Sigmoid colon (tissue), 7 donors: ENCODE data around the gene GAB4. TPM values are rescaled to one million over a fixed set of nuclear protein-coding genes. Genes with fewer than 3 reads are reported as not detected.

Experiments used
- DNase-seq: peaks from one replicate; pipeline ENCODE4 v3.0.0-alpha.2; 2019
- H3K27ac ChIP-seq, 4 donors: fragments of 200-600 bp; sonication (generic); one replicate each; pipeline ENCODE4 v1.5.1; 2016 to 2019; ENCODE audit warnings: mild to moderate bottlenecking in 1 of 4
- H3K27me3 ChIP-seq, 3 donors: fragments of 200-600 bp; sonication (generic); one replicate each; pipeline ENCODE4 v1.5.1; 2019; ENCODE audit warnings: mild to moderate bottlenecking in 1 of 3
- H3K36me3 ChIP-seq, 4 donors: fragments of 200-600 bp; sonication (generic); one replicate each; pipeline ENCODE4 v1.5.1; 2016 to 2019
- H3K4me1 ChIP-seq, 4 donors: fragments of 200-600 bp; sonication (generic); one replicate each; pipeline ENCODE4 v1.5.1; 2017 to 2019
- H3K4me3 ChIP-seq, 4 donors: fragments of 200-600 bp; sonication (generic); one replicate each; pipeline ENCODE4 v1.5.1; 2017 to 2019; ENCODE audit warnings: mild to moderate bottlenecking in 2 of 4, moderate library complexity in 1 of 4
- H3K9me3 ChIP-seq, 4 donors: fragments of 200-600 bp in 3 of 4; sonication (generic) in 3 of 4; one replicate each; pipeline versions ENCODE4 v1.5.1 to v1.6.1; 2013 to 2019
- CTCF ChIP-seq, 4 experiments: fragments of 450-650 bp in 3 of 4; fragments of 200-600 bp in 1 of 4; IDR thresholded peaks; one replicate each; pipeline ENCODE4 v1.5.1; 2016 to 2019; ENCODE audit warnings: antibody characterized with exemption in 4 of 4, mild to moderate bottlenecking in 3 of 4, moderate library complexity in 2 of 4
- EP300 ChIP-seq, 4 donors: sonication (generic); formaldehyde crosslinking; IDR thresholded peaks; one replicate each; pipeline ENCODE4 v1.6.1; 2017; ENCODE audit warnings: antibody characterized with exemption in 4 of 4
- POLR2A ChIP-seq, 2 donors: fragments of 450-650 bp; IDR thresholded peaks; one replicate each; pipeline ENCODE4 v1.6.1; 2016; ENCODE audit warnings: antibody characterized with exemption in 2 of 2, mild to moderate bottlenecking in 2 of 2, moderate library complexity in 2 of 2
- POLR2AphosphoS5 ChIP-seq, 4 donors: sonication (generic); formaldehyde crosslinking; IDR thresholded peaks; one replicate each; pipeline ENCODE4 v1.6.1; 2017; ENCODE audit warnings: antibody characterized with exemption in 4 of 4
- WGBS, 2 donors: extraction: QIAGEN DNeasy Blood & Tissue Kit; methylation state at CpG; one replicate each; pipeline ENCODE4 v1.1.7; 2013; 5-methylcytosine and 5-hydroxymethylcytosine counted together
- intact Hi-C: fragments of 100-400 bp; cut with DNase I; formaldehyde crosslinking; loops from one replicate; pipeline ENCODE4 v1.15.1; 2023
- polyA plus RNA-seq, 3 donors: library from polyadenylated mRNA; stranded (reverse); fragments of 200-250 nt; gene quantifications; one replicate each; pipeline ENCODE4 v1.2.3, GENCODE V29; 2013
- total RNA-seq, 4 donors: library from RNA; depleted of rRNA; stranded (reverse); fragments of >200 nt; gene quantifications; one replicate each; pipeline ENCODE4 v1.1.0, GENCODE V29; 2016
- donor health status: healthy with polysubstance abuse.
- donor health status: Bipolar disorder and iron deficiency.
- donor health status: healthy.

Gene GAB4
- total and polyA plus RNA-seq, 7 donors, result 0.04 to 3.2 TPM; not detected in 5

GRCh38 chr22:17013396-17014100 lies 5.5 kb upstream of the GAB4 start:
- no peak for TF ChIP-seq POLR2AphosphoS5 (IDR thresholded peaks at IDR 0.05)
- TF ChIP-seq EP300 (IDR thresholded peaks at IDR 0.05), result no peak
- no peak for TF ChIP-seq POLR2A (IDR thresholded peaks at IDR 0.05)
- TF ChIP-seq CTCF (IDR thresholded peaks at IDR 0.05), result no peak
- no peak overlapping the region for H3K4me3 ChIP-seq
- no peak for DNase-seq
- H3K4me1 ChIP-seq, result no peaks in the 10 kb centered on the region
- no peaks in the 10 kb centered on the region for H3K36me3 ChIP-seq
- WGBS, 2 donors, result 93 to 98% methylated on average over 2 of the region's 2 CpGs
- intact Hi-C loops, result no loop called here
- H3K9me3 ChIP-seq, result no peaks in the 10 kb centered on the region
- H3K27ac ChIP-seq, result peak overlapping the region in 1 of 4 donors; percentile 39
- H3K27me3 ChIP-seq, result no peaks in the 10 kb centered on the region

- Histone ChIP-seq H3K9me3 (no peaks in the 10 kb centered on the region), H3K4me1 (no peaks in the 10 kb centered on the region), H3K4me3 (no peak overlapping the region), H3K27me3 (peaks cover 0 to 12% (median 0%) of the 10 kb centered on the region in 3 donors), H3K27ac (no peak overlapping the region), H3K36me3 (no peaks in the 10 kb centered on the region)
- no peak for DNase-seq
- intact Hi-C loops, result no loop called here
- TF ChIP-seq POLR2A (IDR thresholded peaks at IDR 0.05) (no peak), EP300 (IDR thresholded peaks at IDR 0.05) (no peak), CTCF (IDR thresholded peaks at IDR 0.05) (no peak), POLR2AphosphoS5 (IDR thresholded peaks at IDR 0.05) (no peak)
- 79 to 87% methylated on average over 4 of the region's 4 CpGs for WGBS, 2 donors
Measured at GRCh38 chr22:17012267-17012666, 4.2 kb upstream of the GAB4 start.

- no peaks in the 10 kb centered on the region for H3K36me3 ChIP-seq
- H3K27me3 ChIP-seq, result peaks cover 0 to 20% (median 0%) of the 10 kb centered on the region in 3 donors
- H3K27ac ChIP-seq, result no peak overlapping the region
- H3K4me1 ChIP-seq, result no peaks in the 10 kb centered on the region
- H3K9me3 ChIP-seq, result no peaks in the 10 kb centered on the region
- DNase-seq, result no peak
- WGBS, 2 donors, result 68 to 77% methylated on average over 9 of the region's 9 CpGs
- TF ChIP-seq POLR2AphosphoS5 (IDR thresholded peaks at IDR 0.05) (no peak), POLR2A (IDR thresholded peaks at IDR 0.05) (no peak), CTCF (IDR thresholded peaks at IDR 0.05) (no peak), EP300 (IDR thresholded peaks at IDR 0.05) (no peak)
- intact Hi-C loops, result no loop called here
- no peak overlapping the region for H3K4me3 ChIP-seq
Measured at GRCh38 chr22:17009640-17010291, 1.7 kb upstream of the GAB4 start.

GRCh38 chr22:17007257-17007656 lies 765 bp downstream of the GAB4 start:
- Histone ChIP-seq H3K27me3 (peaks cover 0 to 27% (median 0%) of the 10 kb centered on the region in 3 donors), H3K36me3 (no peaks in the 10 kb centered on the region), H3K27ac (no peak overlapping the region), H3K9me3 (no peaks in the 10 kb centered on the region), H3K4me1 (no peaks in the 10 kb centered on the region), H3K4me3 (no peak overlapping the region)
- no peak for TF ChIP-seq POLR2AphosphoS5 (IDR thresholded peaks at IDR 0.05)
- no peak for TF ChIP-seq POLR2A (IDR thresholded peaks at IDR 0.05)
- TF ChIP-seq EP300 (IDR thresholded peaks at IDR 0.05), result no peak
- WGBS, 2 donors, result 19 to 45% methylated on average over 22 of the region's 22 CpGs
- intact Hi-C loops, result no loop called here
- DNase-seq, result no peak

- Histone ChIP-seq H3K4me3 (no peak overlapping the region), H3K9me3 (no peaks in the 10 kb centered on the region), H3K36me3 (no peaks in the 10 kb centered on the region), H3K4me1 (no peaks in the 10 kb centered on the region), H3K27me3 (no peaks in the 10 kb centered on the region), H3K27ac (no peak overlapping the region)
- 84 to 88% methylated on average over 6 of the region's 6 CpGs for WGBS, 2 donors
- TF ChIP-seq POLR2AphosphoS5 (IDR thresholded peaks at IDR 0.05), result no peak
- intact Hi-C loops, result no loop called here
- no peak for DNase-seq
Measured at GRCh38 chr22:16989915-16990314, 18.1 kb downstream of the GAB4 start.
